Measurements from ENCODE around the gene CARS1.

Gene CARS1

DNA sequence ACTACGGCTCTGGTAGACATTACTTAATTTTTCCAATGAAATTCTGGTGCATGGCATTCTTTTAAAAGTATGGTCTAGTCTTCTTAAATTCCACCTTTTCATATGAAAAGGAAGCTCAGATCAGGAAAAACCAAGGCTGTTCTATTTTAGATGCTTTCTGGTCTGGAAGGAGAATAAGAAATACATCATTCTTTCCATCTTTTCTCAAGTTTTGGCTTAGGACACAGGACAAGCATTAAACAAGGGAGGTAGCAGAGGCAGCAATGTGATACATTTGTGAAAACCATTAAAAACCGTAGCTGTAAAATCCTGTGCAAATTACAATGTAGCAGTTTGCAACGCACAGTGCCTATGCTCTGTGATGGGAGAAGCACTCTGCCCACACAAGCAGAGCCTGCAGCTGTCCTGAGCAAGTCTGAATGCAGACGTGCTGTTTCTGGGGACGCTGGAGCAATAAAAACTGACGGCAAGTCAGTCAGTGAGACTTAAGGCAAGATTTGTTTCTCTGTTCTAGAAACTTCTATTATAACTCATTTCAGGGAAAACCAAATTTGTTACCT is 88.8 kb downstream of the CARS1 start:
- TF ChIP-seq, protein P1, sequence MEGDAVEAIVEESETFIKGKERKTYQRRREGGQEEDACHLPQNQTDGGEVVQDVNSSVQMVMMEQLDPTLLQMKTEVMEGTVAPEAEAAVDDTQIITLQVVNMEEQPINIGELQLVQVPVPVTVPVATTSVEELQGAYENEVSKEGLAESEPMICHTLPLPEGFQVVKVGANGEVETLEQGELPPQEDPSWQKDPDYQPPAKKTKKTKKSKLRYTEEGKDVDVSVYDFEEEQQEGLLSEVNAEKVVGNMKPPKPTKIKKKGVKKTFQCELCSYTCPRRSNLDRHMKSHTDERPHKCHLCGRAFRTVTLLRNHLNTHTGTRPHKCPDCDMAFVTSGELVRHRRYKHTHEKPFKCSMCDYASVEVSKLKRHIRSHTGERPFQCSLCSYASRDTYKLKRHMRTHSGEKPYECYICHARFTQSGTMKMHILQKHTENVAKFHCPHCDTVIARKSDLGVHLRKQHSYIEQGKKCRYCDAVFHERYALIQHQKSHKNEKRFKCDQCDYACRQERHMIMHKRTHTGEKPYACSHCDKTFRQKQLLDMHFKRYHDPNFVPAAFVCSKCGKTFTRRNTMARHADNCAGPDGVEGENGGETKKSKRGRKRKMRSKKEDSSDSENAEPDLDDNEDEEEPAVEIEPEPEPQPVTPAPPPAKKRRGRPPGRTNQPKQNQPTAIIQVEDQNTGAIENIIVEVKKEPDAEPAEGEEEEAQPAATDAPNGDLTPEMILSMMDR (conservative IDR thresholded peaks at IDR 0.05; ENCODE audit: low read depth), result no peak
- DNase-seq (ENCODE audit: low spot score), result no peak
- CTCF ChIA-PET, result interaction anchor here (0.6 kb wide), 1 partner anchor 71 kb away, joined by 3 read pairs; no protein-coding TSS in a partner anchor
- no peak overlapping the region for H3K27ac ChIP-seq
- POLR2A ChIA-PET (ENCODE audit: low non-redundant PET), result no interaction called here

DNA sequence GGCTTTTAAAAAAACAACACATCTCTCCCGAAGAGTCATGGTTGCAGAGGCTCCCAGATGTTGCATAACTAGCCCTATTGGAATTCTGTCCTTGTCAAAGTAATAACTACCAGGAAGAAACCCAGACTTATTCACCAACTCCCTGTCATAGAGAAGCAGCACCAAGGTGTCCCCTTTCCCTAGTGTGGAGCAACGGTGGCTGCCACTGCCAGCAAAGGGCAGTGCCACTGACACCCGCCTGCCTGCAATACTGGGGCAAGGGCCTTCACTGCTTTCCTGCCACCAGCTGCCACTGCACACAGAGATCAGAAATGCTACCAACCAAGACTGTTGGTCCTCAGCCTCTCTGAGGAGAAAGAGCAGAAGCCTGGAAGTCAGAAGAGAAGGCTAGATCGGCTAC is 92.4 kb downstream of the CARS1 start:
- H3K27ac ChIP-seq, result 0 out of 2 replicates have a peak overlapping the region, but pooled peaks have one; percentile 17
- TF ChIP-seq, protein P1 (conservative IDR thresholded peaks at IDR 0.05; ENCODE audit: low read depth), result no peak
- CTCF ChIA-PET, result no interaction called here
- POLR2A ChIA-PET (ENCODE audit: low non-redundant PET), result no interaction called here
- DNase-seq (ENCODE audit: low spot score), result no peak

GRCh38 chr11:2963761-2964160 is 93.5 kb downstream of the CARS1 start:
- ChIA-PET POLR2A (ENCODE audit: low non-redundant PET) (no interaction called here), CTCF (no interaction called here)
- TF ChIP-seq, protein P1 (conservative IDR thresholded peaks at IDR 0.05; ENCODE audit: low read depth), result no peak
- DNase-seq (ENCODE audit: low spot score), result no peak
- H3K27ac ChIP-seq, result peak overlapping the region; percentile 51

DNA sequence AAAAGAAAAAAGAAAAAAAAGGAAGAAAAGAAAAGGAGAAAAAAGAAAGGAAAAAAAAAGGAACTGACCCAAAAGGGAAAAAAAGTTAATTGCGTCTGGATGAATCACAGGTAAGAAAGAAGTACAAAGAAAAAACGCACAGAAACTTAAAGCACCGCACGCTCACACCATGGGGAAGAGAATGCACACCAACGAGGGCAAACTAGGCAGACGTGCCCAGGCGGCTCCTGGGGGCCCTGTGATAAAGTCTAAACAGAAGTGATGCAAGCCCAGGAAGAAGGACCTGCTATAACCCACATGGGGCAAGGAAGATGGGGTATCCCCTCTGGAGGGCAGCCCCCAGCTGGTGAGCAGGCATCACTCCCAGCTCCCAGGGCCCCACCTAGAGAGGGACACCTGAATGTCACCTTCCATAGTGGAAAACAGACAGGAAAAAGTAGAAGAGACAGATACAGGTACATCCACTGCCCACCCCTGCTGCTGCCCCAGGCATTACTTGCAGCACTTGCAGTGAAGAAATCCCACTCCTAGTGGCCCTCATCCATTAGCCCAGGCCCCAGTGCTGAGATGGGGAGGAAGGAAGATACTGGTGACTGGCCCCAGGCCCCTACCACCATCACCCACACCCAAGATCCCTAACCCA is 94.0 kb downstream of the CARS1 start:
- CTCF ChIA-PET, result no interaction called here
- H3K27ac ChIP-seq, result peak overlapping the region; percentile 51
- POLR2A ChIA-PET (ENCODE audit: low non-redundant PET), result no interaction called here
- no peak for DNase-seq (ENCODE audit: low spot score)
- TF ChIP-seq, protein P1 (conservative IDR thresholded peaks at IDR 0.05; ENCODE audit: low read depth), result no peak

DNA sequence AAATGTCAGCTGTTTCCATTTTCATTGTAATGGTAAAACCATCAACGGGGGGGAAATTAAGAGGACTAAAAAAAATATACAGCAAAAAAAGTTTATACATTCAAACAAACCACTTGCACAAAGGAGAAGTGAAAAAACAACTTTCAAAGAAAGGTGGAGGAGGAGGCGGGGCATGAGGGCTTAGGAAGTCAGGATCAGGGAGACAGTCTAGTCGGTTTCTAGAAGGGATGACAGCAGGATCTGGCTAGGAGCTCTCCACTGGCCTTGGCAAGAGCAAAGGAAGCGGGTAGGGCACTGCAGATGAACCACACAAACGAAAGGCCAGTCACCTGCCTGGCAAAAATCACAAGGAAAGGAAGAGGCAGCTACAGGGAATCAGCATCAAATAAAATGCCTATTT is 96.1 kb downstream of the CARS1 start:
- TF ChIP-seq, protein P1 (conservative IDR thresholded peaks at IDR 0.05; ENCODE audit: low read depth), result no peak
- H3K27ac ChIP-seq, result no peak overlapping the region
- ChIA-PET CTCF (interaction anchor here (0.6 to 1.6 kb wide), 2 partner anchors 14 to 457 kb away, joined by 4 to 5 read pairs; no protein-coding TSS in a partner anchor), POLR2A (ENCODE audit: low non-redundant PET) (no interaction called here)
- DNase-seq (ENCODE audit: low spot score), result no peak

DNA sequence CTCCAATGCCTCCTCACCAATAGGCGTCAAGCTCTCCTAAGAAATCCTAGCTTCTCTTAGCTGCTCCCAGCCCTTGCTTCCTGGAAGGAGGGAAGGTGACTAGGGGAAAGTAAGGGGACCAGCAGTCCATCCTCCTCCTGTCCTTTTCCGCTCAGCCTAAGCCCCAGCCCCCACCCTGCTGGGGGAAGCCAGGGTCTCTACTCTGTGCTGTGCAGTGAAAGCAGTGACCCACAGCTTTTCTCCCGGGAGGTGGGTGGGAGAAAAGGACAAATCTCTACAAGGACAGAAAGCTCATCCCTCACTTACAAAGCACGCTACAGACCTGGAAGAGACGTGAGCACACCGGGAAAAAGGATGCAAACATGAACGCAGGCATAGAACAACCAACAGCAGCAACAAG is 97.1 kb downstream of the CARS1 start:
- peak overlapping the region; percentile 24; the same call in 1 of the 2 replicates for H3K27ac ChIP-seq
- TF ChIP-seq, protein P1 (conservative IDR thresholded peaks at IDR 0.05; ENCODE audit: low read depth), result no peak
- ChIA-PET CTCF (interaction anchor here (0.6 to 1.6 kb wide), 2 partner anchors 15 to 136 kb away, joined by 5 read pairs; no protein-coding TSS in a partner anchor), POLR2A (ENCODE audit: low non-redundant PET) (no interaction called here)
- no peak for DNase-seq (ENCODE audit: low spot score)

Data from RWPE1 (cell line).